Transverse colon (tissue), 4 donors: ENCODE results near the gene TOP1. TPM values are rescaled to one million over a fixed set of nuclear protein-coding genes. Genes with fewer than 3 reads are reported as not detected.

Experiments used
- DNase-seq: peaks from one replicate; pipeline ENCODE4 v3.0.0-alpha.2; 2019
- H3K27ac ChIP-seq, 4 donors: fragments of 200-600 bp; sonication (generic); 2 replicates each; pipeline ENCODE4 v1.5.1; 2016 to 2018; ENCODE audit warnings: inconsistent platforms in 4 of 4
- H3K27me3 ChIP-seq: fragments of 200-600 bp; sonication (generic); 2 replicates; pipeline ENCODE4 v1.5.1; 2017; ENCODE audit warnings: inconsistent platforms
- H3K36me3 ChIP-seq, 4 donors: fragments of 200-600 bp; sonication (generic); 2 replicates each; pipeline ENCODE4 v1.5.1; 2017 to 2019; ENCODE audit warnings: inconsistent platforms in 4 of 4
- H3K4me1 ChIP-seq, 4 donors: fragments of 200-600 bp; sonication (generic); 2 replicates each; pipeline ENCODE4 v1.5.1; 2017 to 2020; ENCODE audit warnings: inconsistent platforms in 4 of 4
- H3K4me3 ChIP-seq, 4 donors: fragments of 200-600 bp; sonication (generic); 1 replicate in 1 of 4; 2 replicates in 3 of 4; pipeline versions ENCODE4 v1.5.1 to v1.6.1; 2017 to 2019; ENCODE audit warnings: inconsistent platforms in 4 of 4
- H3K9me3 ChIP-seq, 2 donors: fragments of 200-600 bp; sonication (generic); 2 replicates each; pipeline ENCODE4 v1.5.1; 2017 to 2019; ENCODE audit warnings: inconsistent platforms in 2 of 2
- EP300 ChIP-seq: sonication (generic); formaldehyde crosslinking; IDR thresholded peaks from one replicate; pipeline ENCODE4 v1.6.1; 2017; ENCODE audit warnings: antibody characterized with exemption, low read depth
- POLR2A ChIP-seq: fragments of 450-650 bp; IDR thresholded peaks from one replicate; pipeline ENCODE4 v1.6.1; 2016; ENCODE audit warnings: antibody characterized with exemption, mild to moderate bottlenecking, moderate library complexity
- POLR2AphosphoS5 ChIP-seq, 3 donors: sonication (generic); formaldehyde crosslinking; IDR thresholded peaks; one replicate each; pipeline ENCODE4 v1.6.1; 2016; ENCODE audit warnings: antibody characterized with exemption in 3 of 3
- WGBS, 2 donors: methylation state at CpG; one replicate each; pipeline ENCODE4 v1.1.5; 2018; ENCODE audit warnings: low coverage in 1 of 2; 5-methylcytosine and 5-hydroxymethylcytosine counted together
- in situ Hi-C, 4 donors: fragments of 200-750 bp; cut with MboI; loops; one replicate each; pipeline versions ENCODE4 v1.15.0 to v1.15.1; 2017; ENCODE audit warnings: low sequenced_read_pairs in 3 of 4, low pct_ligation_motif_present in 1 of 4, low pct_unique_long_range_greater_than_20kb in 1 of 4
- intact Hi-C: fragments of 100-400 bp; cut with DNase I; formaldehyde crosslinking; loops from one replicate; pipeline ENCODE4 v1.15.1; 2023; ENCODE audit warnings: low total_unique reads
- total RNA-seq, 4 donors: library from RNA; depleted of rRNA; stranded (reverse); fragments of >200 nt; gene quantifications; one replicate each; pipeline ENCODE4 v1.1.0, GENCODE V29; 2016
- TF ChIP-seq, protein P1 (sequence below), 5 experiments: fragments of 200-600 bp in 3 of 5; fragments of 450-650 bp in 2 of 5; sonication (generic) in 3 of 5; IDR thresholded peaks; 1 replicate in 2 of 5; 2 replicates in 3 of 5; pipeline ENCODE4 v1.5.1; 2016 to 2017; ENCODE audit warnings: antibody characterized with exemption in 5 of 5, inconsistent platforms in 3 of 5, mild to moderate bottlenecking in 2 of 5, moderate library complexity in 1 of 5

Gene TOP1
- total RNA-seq, 4 donors from 2014 or later, result 29.6 to 52.3 (median 36.9) TPM

DNA sequence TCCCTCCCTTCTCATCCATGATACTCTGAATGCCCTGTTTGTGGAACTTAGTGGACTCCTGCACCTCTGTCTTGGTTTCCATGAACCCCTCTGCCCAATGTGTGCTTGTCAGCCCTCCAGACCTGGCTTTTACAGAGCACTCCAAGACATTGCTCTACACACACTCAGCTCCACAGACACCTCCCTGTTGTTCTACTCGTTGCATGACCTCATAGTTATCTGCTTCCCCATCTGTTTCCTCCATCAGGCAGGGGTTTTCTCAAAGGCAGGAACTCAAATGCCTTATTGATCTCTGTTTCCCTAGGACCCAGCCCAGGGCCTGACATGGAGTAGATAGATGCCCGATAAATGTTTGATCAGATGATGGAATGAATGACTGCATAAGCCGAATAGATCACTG lies 122.0 kb downstream of the TOP1 start:
- WGBS, 2 donors, result 67 to 69% methylated on average over 3 of the region's 3 CpGs
- Histone ChIP-seq H3K4me1 (peaks cover 16 to 65% (median 25%) of the 10 kb centered on the region in 4 donors), H3K4me3 (no peak overlapping the region), H3K27ac (peak overlapping the region in 2 of 4 donors; percentile 62 to 69), H3K27me3 (no peaks in the 10 kb centered on the region), H3K9me3 (no peaks in the 10 kb centered on the region), H3K36me3 (no peaks in the 10 kb centered on the region)
- in situ Hi-C loops (no loop called here), intact Hi-C loops (no loop called here)
- DNase-seq, result no peak
- no peak for TF ChIP-seq POLR2A
- no peak for TF ChIP-seq POLR2AphosphoS5 (IDR thresholded peaks at IDR 0.05)
- TF ChIP-seq, protein P1, sequence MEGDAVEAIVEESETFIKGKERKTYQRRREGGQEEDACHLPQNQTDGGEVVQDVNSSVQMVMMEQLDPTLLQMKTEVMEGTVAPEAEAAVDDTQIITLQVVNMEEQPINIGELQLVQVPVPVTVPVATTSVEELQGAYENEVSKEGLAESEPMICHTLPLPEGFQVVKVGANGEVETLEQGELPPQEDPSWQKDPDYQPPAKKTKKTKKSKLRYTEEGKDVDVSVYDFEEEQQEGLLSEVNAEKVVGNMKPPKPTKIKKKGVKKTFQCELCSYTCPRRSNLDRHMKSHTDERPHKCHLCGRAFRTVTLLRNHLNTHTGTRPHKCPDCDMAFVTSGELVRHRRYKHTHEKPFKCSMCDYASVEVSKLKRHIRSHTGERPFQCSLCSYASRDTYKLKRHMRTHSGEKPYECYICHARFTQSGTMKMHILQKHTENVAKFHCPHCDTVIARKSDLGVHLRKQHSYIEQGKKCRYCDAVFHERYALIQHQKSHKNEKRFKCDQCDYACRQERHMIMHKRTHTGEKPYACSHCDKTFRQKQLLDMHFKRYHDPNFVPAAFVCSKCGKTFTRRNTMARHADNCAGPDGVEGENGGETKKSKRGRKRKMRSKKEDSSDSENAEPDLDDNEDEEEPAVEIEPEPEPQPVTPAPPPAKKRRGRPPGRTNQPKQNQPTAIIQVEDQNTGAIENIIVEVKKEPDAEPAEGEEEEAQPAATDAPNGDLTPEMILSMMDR (IDR thresholded peaks at IDR 0.05), result no peak
- no peak for TF ChIP-seq EP300

DNA sequence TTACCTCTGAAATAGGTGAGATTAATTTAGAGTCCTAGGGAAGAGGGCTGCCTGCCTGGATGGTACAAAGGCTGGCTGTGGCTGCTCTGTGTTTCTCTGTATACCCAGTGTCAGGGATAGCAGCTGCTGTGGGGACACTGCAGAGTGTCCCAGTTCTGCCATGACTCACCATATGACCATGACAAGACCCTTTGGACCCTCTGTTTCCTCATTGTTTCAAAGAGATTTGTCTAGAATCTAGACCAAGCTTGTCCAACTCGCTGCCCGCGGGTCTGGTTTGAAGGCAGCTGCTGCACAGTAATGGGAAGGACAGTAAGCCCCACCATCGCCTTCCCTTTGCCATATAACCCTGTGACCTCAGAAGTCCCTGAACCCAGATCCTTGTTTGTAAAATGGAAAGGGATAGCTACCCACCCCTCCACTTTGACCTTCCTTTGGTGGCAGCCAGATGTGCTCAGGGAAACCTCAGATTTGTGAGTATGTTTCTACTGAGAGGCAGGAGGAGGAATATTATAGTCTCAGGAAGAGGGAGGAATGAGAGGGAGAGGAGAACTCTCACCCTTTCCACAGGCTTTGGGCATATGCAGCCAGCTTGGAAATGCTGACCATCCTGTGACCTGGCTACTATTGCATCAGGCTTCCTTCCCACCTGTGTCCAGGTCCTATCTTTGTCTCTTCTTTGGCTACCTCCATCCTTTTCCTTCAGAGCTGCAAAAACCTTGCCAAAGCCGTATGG lies 122.7 kb downstream of the TOP1 start:
- WGBS, 2 donors, result 89% methylated on average over 5 of the region's 5 CpGs; no CpG with 5 or more reads in 1 of the 2 donors
- peak overlapping the region in 2 of 4 donors; percentile 10 to 11 for H3K27ac ChIP-seq

DNA sequence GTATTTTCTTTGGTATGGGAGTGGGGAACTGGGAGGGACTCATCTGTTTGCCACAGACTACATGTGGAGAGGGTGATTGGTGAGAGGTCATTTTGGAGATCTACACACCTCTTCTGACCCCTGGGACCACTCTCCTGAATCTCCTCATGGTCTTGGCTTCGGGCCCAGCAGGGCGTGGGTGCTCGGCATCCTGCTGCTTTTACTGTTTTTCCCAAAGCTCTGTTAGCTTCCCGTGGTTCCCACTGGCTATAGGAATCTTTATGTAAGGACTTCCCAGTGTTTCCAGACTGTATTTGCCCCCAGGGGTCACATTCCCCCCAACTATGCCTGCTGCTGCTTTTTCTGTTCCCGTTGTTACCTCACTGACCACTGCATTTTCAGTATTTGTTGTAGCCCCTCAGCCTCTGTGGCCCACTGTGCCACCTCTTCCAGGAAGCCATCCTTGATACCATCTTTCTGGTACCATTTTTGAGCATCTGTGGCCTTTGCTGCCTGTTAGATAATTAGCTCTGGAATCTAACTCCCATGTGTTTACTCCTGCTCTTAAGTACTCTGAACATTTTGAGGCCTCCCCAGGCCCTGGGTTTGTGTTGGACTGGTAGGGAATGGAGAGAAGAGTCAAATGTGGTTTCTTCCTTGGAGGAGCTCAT lies 123.6 kb downstream of the TOP1 start:
- TF ChIP-seq, protein P1 (IDR thresholded peaks at IDR 0.05), result no peak
- TF ChIP-seq EP300 (no peak), POLR2AphosphoS5 (IDR thresholded peaks at IDR 0.05) (no peak), POLR2A (no peak)
- Histone ChIP-seq H3K36me3 (no peaks in the 10 kb centered on the region), H3K4me3 (no peak overlapping the region), H3K27ac (no peak overlapping the region), H3K27me3 (no peaks in the 10 kb centered on the region), H3K4me1 (peaks cover 9 to 59% (median 26%) of the 10 kb centered on the region in 4 donors), H3K9me3 (no peaks in the 10 kb centered on the region)
- DNase-seq, result no peak
- in situ Hi-C loops, result no loop called here
- WGBS, 2 donors, result 57 to 65% methylated on average over 5 of the region's 5 CpGs
- intact Hi-C loops, result no loop called here

More for the DNA sequence above, 122.7 kb downstream of the TOP1 start:
- no peak for DNase-seq
- intact Hi-C loops, result no loop called here
- H3K4me3 ChIP-seq, result no peak overlapping the region
- peaks cover 9 to 61% (median 21%) of the 10 kb centered on the region in 4 donors for H3K4me1 ChIP-seq
- TF ChIP-seq EP300 (no peak), POLR2AphosphoS5 (IDR thresholded peaks at IDR 0.05) (no peak), POLR2A (no peak)
- TF ChIP-seq, protein P1 (IDR thresholded peaks at IDR 0.05), result no peak
- H3K36me3 ChIP-seq, result no peaks in the 10 kb centered on the region
- no peaks in the 10 kb centered on the region for H3K9me3 ChIP-seq
- H3K27me3 ChIP-seq, result no peaks in the 10 kb centered on the region
- in situ Hi-C loops, result no loop called here

DNA sequence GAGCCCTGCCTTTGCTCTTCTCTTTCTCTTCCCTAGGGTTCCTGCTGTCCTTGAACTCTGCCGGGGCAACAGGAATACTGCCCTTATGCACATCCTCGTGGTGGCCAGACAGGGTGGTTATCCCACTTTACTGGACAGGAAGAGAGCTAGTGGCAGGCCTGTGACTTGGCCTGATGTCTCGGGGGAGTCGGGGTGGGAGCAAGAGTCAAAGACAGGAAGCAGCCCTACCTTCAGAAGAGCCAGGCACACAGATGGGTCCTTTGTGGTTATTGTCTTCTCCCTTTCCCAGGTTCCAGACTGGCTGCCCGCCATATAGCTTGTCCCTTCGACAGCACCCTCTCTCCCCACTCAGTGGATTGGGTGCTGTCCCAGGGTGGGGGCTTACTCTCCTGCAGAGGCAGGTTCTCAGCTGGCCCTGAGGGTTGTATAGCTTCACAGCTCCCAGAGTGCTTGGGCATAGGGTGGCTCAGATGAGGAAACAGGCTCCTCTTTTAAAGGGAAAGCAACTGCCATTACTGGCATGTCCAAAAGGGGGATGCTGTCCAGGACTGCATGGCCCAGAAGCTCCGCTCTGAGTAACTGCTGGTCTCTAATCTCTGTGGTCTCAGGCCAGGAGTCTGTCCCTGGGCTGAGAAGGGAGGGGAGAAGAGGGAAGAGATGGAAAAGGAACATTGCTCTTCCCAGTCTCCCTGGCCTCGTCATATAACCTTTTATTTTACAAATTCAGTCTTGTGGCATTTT lies 126.0 kb downstream of the TOP1 start:
- H3K36me3 ChIP-seq, result no peaks in the 10 kb centered on the region
- in situ Hi-C loops (no loop called here), intact Hi-C loops (no loop called here)
- no peak overlapping the region for H3K27ac ChIP-seq
- H3K27me3 ChIP-seq, result no peaks in the 10 kb centered on the region
- no peak overlapping the region for H3K4me3 ChIP-seq
- no peak for DNase-seq
- TF ChIP-seq POLR2A, result no peak
- TF ChIP-seq EP300, result no peak
- TF ChIP-seq POLR2AphosphoS5 (IDR thresholded peaks at IDR 0.05), result no peak
- TF ChIP-seq, protein P1 (IDR thresholded peaks at IDR 0.05), result no peak
- H3K9me3 ChIP-seq, result no peaks in the 10 kb centered on the region
- whole genome bisulfite sequencing, 2 donors, result 83% methylated on average over 8 of the region's 8 CpGs; no CpG with 5 or more reads in 1 of the 2 donors
- H3K4me1 ChIP-seq, result peaks cover 8 to 44% (median 25%) of the 10 kb centered on the region in 4 donors
